Trophoblast cell (in vitro differentiated cells and primary cell): ENCODE data around the gene GUCY2F.

ENCODE experiments used
- DNase-seq, 2 donors: peaks; one replicate each; pipeline ENCODE4 v3.0.0-alpha.2; 2016
- H2AFZ ChIP-seq: 2 replicates; pipeline ENCODE4 v1.6.1; 2013; ENCODE audit warnings: low read length, moderate library complexity, mild to moderate bottlenecking; ENCODE audit not compliant: insufficient read depth, poor library complexity
- H2AK5ac ChIP-seq: 2 replicates; pipeline ENCODE4 v1.6.1; 2013; ENCODE audit warnings: mild to moderate bottlenecking, low read length
- H2BK120ac ChIP-seq: 2 replicates; pipeline ENCODE4 v1.6.1; 2013; ENCODE audit warnings: low read length, mild to moderate bottlenecking, moderate library complexity; ENCODE audit not compliant: insufficient read depth, poor library complexity
- H2BK12ac ChIP-seq: 2 replicates; pipeline ENCODE4 v1.6.1; 2013; ENCODE audit warnings: mild to moderate bottlenecking, low read length, moderate library complexity
- H2BK5ac ChIP-seq: 2 replicates; pipeline ENCODE4 v1.6.1; 2013; ENCODE audit warnings: low read length, low read depth, moderate library complexity, mild to moderate bottlenecking; ENCODE audit not compliant: poor library complexity
- H3K14ac ChIP-seq: 2 replicates; pipeline ENCODE4 v1.6.1; 2013; ENCODE audit warnings: mild to moderate bottlenecking, low read length
- H3K18ac ChIP-seq: 2 replicates; pipeline ENCODE4 v1.6.1; 2013; ENCODE audit warnings: mild to moderate bottlenecking, low read length
- H3K23ac ChIP-seq: 2 replicates; pipeline ENCODE4 v1.6.1; 2013; ENCODE audit warnings: low read length
- H3K27ac ChIP-seq: 2 replicates; pipeline ENCODE4 v1.5.1; 2013; ENCODE audit warnings: low read depth, mild to moderate bottlenecking, inconsistent platforms, low read length, moderate library complexity
- H3K27me3 ChIP-seq: 2 replicates; pipeline ENCODE4 v1.6.1; 2013; ENCODE audit warnings: inconsistent platforms, mild to moderate bottlenecking, low read length, moderate library complexity; ENCODE audit not compliant: insufficient read depth
- H3K36me3 ChIP-seq, 2 experiments: 1 replicate in 1 of 2; 2 replicates in 1 of 2; pipeline ENCODE4 v1.6.1; 2013; ENCODE audit warnings: low read length in 2 of 2, mild to moderate bottlenecking in 2 of 2, moderate library complexity in 1 of 2; ENCODE audit not compliant: insufficient read depth in 2 of 2, control insufficient read depth in 1 of 2
- H3K4ac ChIP-seq: 2 replicates; pipeline ENCODE4 v1.6.1; 2013; ENCODE audit warnings: low read depth, mild to moderate bottlenecking, low read length, moderate library complexity
- H3K4me1 ChIP-seq, 2 experiments: 1 replicate in 1 of 2; 2 replicates in 1 of 2; pipeline ENCODE4 v1.6.1; 2013; ENCODE audit warnings: low read length in 2 of 2, mild to moderate bottlenecking in 2 of 2, moderate library complexity in 1 of 2; ENCODE audit not compliant: insufficient read depth in 2 of 2, control insufficient read depth in 1 of 2
- H3K4me2 ChIP-seq: 2 replicates; pipeline ENCODE4 v1.6.1; 2013; ENCODE audit warnings: inconsistent platforms, mild to moderate bottlenecking, low read length, moderate library complexity
- H3K4me3 ChIP-seq: 2 replicates; pipeline ENCODE4 v1.5.1; 2013; ENCODE audit warnings: mild to moderate bottlenecking, low read depth, low read length, inconsistent platforms
- H3K79me1 ChIP-seq: one replicate; pipeline ENCODE4 v1.6.1; 2013; ENCODE audit warnings: low read length
- H3K79me2 ChIP-seq: 2 replicates; pipeline ENCODE4 v1.6.1; 2013; ENCODE audit warnings: low read length, mild to moderate bottlenecking; ENCODE audit not compliant: control insufficient read depth, insufficient read depth, poor library complexity
- H3K9ac ChIP-seq: 2 replicates; pipeline ENCODE4 v1.6.1; 2013; ENCODE audit warnings: mild to moderate bottlenecking, low read length
- H3K9me3 ChIP-seq: 2 replicates; pipeline ENCODE4 v1.6.1; 2013; ENCODE audit warnings: low read depth, mild to moderate bottlenecking, control low read depth, inconsistent platforms, low read length; ENCODE audit not compliant: insufficient read depth
- H4K12ac ChIP-seq: 2 replicates; pipeline ENCODE4 v1.6.1; 2013; ENCODE audit warnings: low read depth, mild to moderate bottlenecking, low read length, moderate library complexity
- H4K8ac ChIP-seq: 2 replicates; pipeline ENCODE4 v1.6.1; 2013; ENCODE audit warnings: low read depth, mild to moderate bottlenecking, low read length, moderate library complexity
- H4K91ac ChIP-seq: one replicate; pipeline ENCODE4 v1.6.1; 2013; ENCODE audit warnings: low read depth, mild to moderate bottlenecking, low read length, moderate library complexity
- WGBS: extraction: QIAGEN DNeasy Blood & Tissue Kit; methylation state at CpG from one replicate; pipeline ENCODE4 v1.1.7; 2013; ENCODE audit warnings: missing lambda C conversion rate; ENCODE audit not compliant: insufficient read length, insufficient coverage; ENCODE audit errors: extremely low coverage; 5-methylcytosine and 5-hydroxymethylcytosine counted together

Gene GUCY2F

GRCh38 chrX:109389917-109390316 lies 92.0 kb downstream of the GUCY2F start:
- no peak overlapping the region for H2AFZ ChIP-seq
- H2BK120ac ChIP-seq: no peak overlapping the region
- no peak overlapping the region for H3K4me2 ChIP-seq
- H2BK5ac ChIP-seq: no peak overlapping the region
- WGBS: no CpG with 5 or more reads among the region's 1 CpG
- H2AK5ac ChIP-seq: no peak overlapping the region
- no peak overlapping the region for H3K4ac ChIP-seq
- no peak overlapping the region for H3K4me3 ChIP-seq
- no peak overlapping the region for H3K14ac ChIP-seq
- no peak overlapping the region for H4K8ac ChIP-seq
- no peak overlapping the region for H2BK12ac ChIP-seq
- no peaks in the 10 kb centered on the region for H3K36me3 ChIP-seq
- H3K4me1 ChIP-seq: no peaks in the 10 kb centered on the region
- no peaks in the 10 kb centered on the region for H3K79me2 ChIP-seq
- H3K18ac ChIP-seq: no peak overlapping the region
- H3K79me1 ChIP-seq: no peaks in the 10 kb centered on the region
- no peaks in the 10 kb centered on the region for H3K9me3 ChIP-seq
- H4K91ac ChIP-seq: no peak overlapping the region
- H3K23ac ChIP-seq: no peak overlapping the region
- no peaks in the 10 kb centered on the region for H3K27me3 ChIP-seq
- H4K12ac ChIP-seq: no peak overlapping the region
- no peak overlapping the region for H3K9ac ChIP-seq
- no peak for DNase-seq
- H3K27ac ChIP-seq: no peak overlapping the region

- Histone ChIP-seq H3K9ac (no peak overlapping the region), H3K9me3 (no peaks in the 10 kb centered on the region), H2BK5ac (no peak overlapping the region), H3K4me2 (no peak overlapping the region), H2BK12ac (no peak overlapping the region), H3K27me3 (no peaks in the 10 kb centered on the region), H3K14ac (no peak overlapping the region), H4K91ac (no peak overlapping the region), H4K12ac (no peak overlapping the region), H3K36me3 (no peaks in the 10 kb centered on the region), H2AK5ac (no peak overlapping the region), H3K79me1 (no peaks in the 10 kb centered on the region), H3K4me1 (no peaks in the 10 kb centered on the region), H3K4ac (no peak overlapping the region), H3K79me2 (no peaks in the 10 kb centered on the region), H3K27ac (no peak overlapping the region), H3K18ac (no peak overlapping the region), H2AFZ (no peak overlapping the region), H2BK120ac (no peak overlapping the region), H4K8ac (no peak overlapping the region), H3K4me3 (no peak overlapping the region), H3K23ac (no peak overlapping the region)
- no CpG with 5 or more reads among the region's 3 CpGs for WGBS
- peak in 1 of 2 donors; percentile 58 for DNase-seq
Observed at GRCh38 chrX:109384699-109385098, 97.2 kb downstream of the GUCY2F start.

- H3K4me1 ChIP-seq: no peaks in the 10 kb centered on the region
- no peak for DNase-seq
- no peak overlapping the region for H4K12ac ChIP-seq
- no peak overlapping the region for H3K4ac ChIP-seq
- H3K14ac ChIP-seq: no peak overlapping the region
- H3K27me3 ChIP-seq: no peaks in the 10 kb centered on the region
- H2AK5ac ChIP-seq: no peak overlapping the region
- no peak overlapping the region for H3K18ac ChIP-seq
- no peaks in the 10 kb centered on the region for H3K9me3 ChIP-seq
- no peak overlapping the region for H3K27ac ChIP-seq
- no peaks in the 10 kb centered on the region for H3K79me2 ChIP-seq
- no peak overlapping the region for H2AFZ ChIP-seq
- no CpG with 5 or more reads among the region's 4 CpGs for WGBS
- no peak overlapping the region for H4K91ac ChIP-seq
- H4K8ac ChIP-seq: no peak overlapping the region
- no peak overlapping the region for H3K4me3 ChIP-seq
- H2BK5ac ChIP-seq: no peak overlapping the region
- no peaks in the 10 kb centered on the region for H3K79me1 ChIP-seq
- H3K23ac ChIP-seq: no peak overlapping the region
- no peak overlapping the region for H2BK12ac ChIP-seq
- no peaks in the 10 kb centered on the region for H3K36me3 ChIP-seq
- no peak overlapping the region for H3K9ac ChIP-seq
- H2BK120ac ChIP-seq: no peak overlapping the region
- no peak overlapping the region for H3K4me2 ChIP-seq
Observed at GRCh38 chrX:109382332-109382731, 99.6 kb downstream of the GUCY2F start.

GRCh38 chrX:109378281-109378680 lies 103.6 kb downstream of the GUCY2F start:
- no peaks in the 10 kb centered on the region for H3K9me3 ChIP-seq
- H3K27me3 ChIP-seq: no peaks in the 10 kb centered on the region
- WGBS: no CpG with 5 or more reads among the region's 1 CpG
- no peaks in the 10 kb centered on the region for H3K79me2 ChIP-seq
- H2AFZ ChIP-seq: no peak overlapping the region
- H2BK120ac ChIP-seq: no peak overlapping the region
- H3K79me1 ChIP-seq: peaks cover 4% of the 10 kb centered on the region
- no peak overlapping the region for H4K12ac ChIP-seq
- H3K9ac ChIP-seq: no peak overlapping the region
- H2AK5ac ChIP-seq: no peak overlapping the region
- no peak overlapping the region for H4K8ac ChIP-seq
- H4K91ac ChIP-seq: no peak overlapping the region
- no peak overlapping the region for H3K4me2 ChIP-seq
- H2BK5ac ChIP-seq: no peak overlapping the region
- no peak for DNase-seq
- peaks cover 5% of the 10 kb centered on the region in 2 experiments for H3K4me1 ChIP-seq
- no peak overlapping the region for H3K4ac ChIP-seq
- no peak overlapping the region for H3K18ac ChIP-seq
- H2BK12ac ChIP-seq: no peak overlapping the region
- no peak overlapping the region for H3K27ac ChIP-seq
- H3K23ac ChIP-seq: no peak overlapping the region
- H3K14ac ChIP-seq: no peak overlapping the region
- H3K36me3 ChIP-seq: no peaks in the 10 kb centered on the region
- no peak overlapping the region for H3K4me3 ChIP-seq
